GM12878 (cell line): Measurements from ENCODE around the gene PRKG1. TPM values are rescaled to one million over a fixed set of nuclear protein-coding genes. Genes with fewer than 3 reads are reported as not detected.

ENCODE experiments used
- ATAC-seq: fragments of 200-7000 bp; cut with Tn5 transposase; 3 replicates; pipeline ENCODE4 v1.9.1; 2020; ENCODE audit warnings: mild to moderate bottlenecking, moderate library complexity
- BruUV-seq: library from RNA; stranded (reverse); fragments of 400-500 nt; replicated peaks from 2 replicates; lab custom pipeline; 2021; lab: Mats Ljungman, UMichigan
- CTCF ChIA-PET: fragments of 300-600 bp; sonication (Branson Sonifier 250); formaldehyde crosslinking; extraction: SDS; loops from one replicate; lab custom pipeline; 2021; ENCODE audit warnings: inconsistent platforms; lab: Yijun Ruan, JAX
- POLR2A ChIA-PET: fragments of 350-600 bp; formaldehyde crosslinking; extraction: SDS; loops from one replicate; lab custom pipeline; 2021; ENCODE audit warnings: inconsistent platforms; lab: Charles Lee
- RAD21 ChIA-PET: fragments of 300-600 bp; sonication (Branson Sonifier 250); formaldehyde crosslinking; loops from one replicate; lab custom pipeline; 2023; ENCODE audit warnings: antibody characterized with exemption; ENCODE audit not compliant: unreplicated experiment; lab: Charles Lee
- SMC1A ChIA-PET: fragments of 300-600 bp; sonication (Branson Sonifier 250); formaldehyde crosslinking; loops from one replicate; lab custom pipeline; 2023; ENCODE audit not compliant: unreplicated experiment, uncharacterized antibody; lab: Charles Lee
- DNase-seq: peaks from one replicate; pipeline ENCODE4 v3.0.0-alpha.2; 2011; ENCODE audit warnings: low read depth, low spot score
- FAIRE-seq: peaks from 3 replicates; lab custom pipeline; 2011; peaks lifted over from hg19 to GRCh38; lab: Jason Lieb, UNC
- H2AFZ ChIP-seq: 2 replicates; pipeline ENCODE4 v1.6.0; 2011; ENCODE audit warnings: low read depth, low read length, control low read depth; ENCODE audit not compliant: control insufficient read depth
- H3K27ac ChIP-seq: 2 replicates; pipeline ENCODE4 v1.5.1; 2011; ENCODE audit warnings: control low read depth; ENCODE audit not compliant: control insufficient read depth, insufficient read depth
- H3K27me3 ChIP-seq, 2 experiments: replicated peaks in 1 of 2; 2 replicates each; pipeline versions ENCODE4 v1.6.0 to v1.6.1; 2011; ENCODE audit warnings: low read length in 1 of 2; ENCODE audit not compliant: control insufficient read depth in 2 of 2, insufficient read depth in 2 of 2
- H3K36me3 ChIP-seq, 2 experiments: 2 replicates each; pipeline ENCODE4 v1.5.1; 2011; ENCODE audit warnings: low read length in 1 of 2; ENCODE audit not compliant: control insufficient read depth in 2 of 2, insufficient read depth in 2 of 2
- H3K4me1 ChIP-seq: 2 replicates; pipeline ENCODE4 v1.6.1; 2011; ENCODE audit warnings: mild to moderate bottlenecking, low read length, moderate library complexity, mixed read lengths; ENCODE audit not compliant: control insufficient read depth, insufficient read depth
- H3K4me2 ChIP-seq: 2 replicates; pipeline ENCODE4 v1.6.0; 2011; ENCODE audit warnings: control low read depth; ENCODE audit not compliant: control insufficient read depth, insufficient read depth
- H3K4me3 ChIP-seq: fragments of 200-600 bp; sonication (generic); 2 replicates; pipeline ENCODE4 v1.5.1; 2016
- H3K79me2 ChIP-seq: 2 replicates; pipeline ENCODE4 v1.6.0; 2011; ENCODE audit warnings: low read length; ENCODE audit not compliant: control insufficient read depth, insufficient read depth
- H3K9ac ChIP-seq: 2 replicates; pipeline ENCODE4 v1.8.0; 2011; ENCODE audit warnings: low read length, control low read depth, mixed read lengths; ENCODE audit not compliant: control insufficient read depth, insufficient read depth
- H3K9me3 ChIP-seq: replicated peaks from 3 replicates; pipeline ENCODE4 v1.5.1; 2011; ENCODE audit warnings: mild to moderate bottlenecking, low read length; ENCODE audit not compliant: control insufficient read depth, insufficient read depth
- H4K20me1 ChIP-seq: 2 replicates; pipeline ENCODE4 v1.6.0; 2011; ENCODE audit not compliant: control insufficient read depth, insufficient read depth
- E4F1 ChIP-seq: fragments of 450-650 bp; IDR thresholded peaks from 2 replicates; pipeline ENCODE4 v1.6.1; 2018; ENCODE audit warnings: borderline replicate concordance, mild to moderate bottlenecking; ENCODE audit not compliant: partially characterized antibody
- HDGF ChIP-seq: fragments of 450-650 bp; IDR thresholded peaks from 2 replicates; pipeline ENCODE4 v1.6.1; 2016; ENCODE audit warnings: antibody characterized with exemption
- MTA2 ChIP-seq: fragments of 450-650 bp; IDR thresholded peaks from 2 replicates; pipeline ENCODE4 v1.6.1; 2016; ENCODE audit warnings: low read depth, mild to moderate bottlenecking, moderate library complexity
- NFYA ChIP-seq: IDR thresholded peaks from 2 replicates; pipeline ENCODE4 v1.6.1; 2011; ENCODE audit warnings: low read depth, mild to moderate bottlenecking, low read length, improper control_type of control experiment, borderline replicate concordance
- RAD51 ChIP-seq: fragments of 450-650 bp; IDR thresholded peaks from 2 replicates; pipeline ENCODE4 v1.6.1; 2016; ENCODE audit warnings: moderate library complexity, mild to moderate bottlenecking, inconsistent platforms
- RUNX3 ChIP-seq: IDR thresholded peaks from 2 replicates; pipeline ENCODE4 v1.6.1; 2012; ENCODE audit warnings: low read length, inconsistent platforms
- SMARCA5 ChIP-seq: fragments of 450-650 bp; IDR thresholded peaks from 2 replicates; pipeline ENCODE4 v1.6.1; 2017; ENCODE audit warnings: mild to moderate bottlenecking
- TCF7 ChIP-seq: IDR thresholded peaks from 2 replicates; pipeline ENCODE4 v1.6.1; 2014; ENCODE audit warnings: antibody characterized with exemption, borderline replicate concordance
- ZSCAN29 ChIP-seq: fragments of 450-650 bp; IDR thresholded peaks from 2 replicates; pipeline ENCODE4 v1.6.1; 2017; ENCODE audit warnings: mild to moderate bottlenecking, moderate library complexity
- WGBS: methylation state at CpG from one replicate; pipeline ENCODE4 v1.1.6; 2016; ENCODE audit warnings: low lambda C conversion rate; ENCODE audit not compliant: insufficient replicate concordance, insufficient coverage; ENCODE audit errors: missing lambda C conversion rate; 5-methylcytosine and 5-hydroxymethylcytosine counted together
- in situ Hi-C: fragments of 300-500 bp; cut with MboI; formaldehyde crosslinking; loops from 9 replicates; pipeline ENCODE4 v1.14.3; 2018; ENCODE audit warnings: mixed read lengths
- intact Hi-C: fragments of 100-400 bp; cut with micrococcal nuclease; formaldehyde crosslinking; loops from one replicate; pipeline ENCODE4 v1.14.2; 2022; ENCODE audit not compliant: unreplicated experiment
- polyA plus RNA-seq, 11 experiments: library from polyadenylated mRNA; depleted of rRNA in 4 of 11; unstranded in 6 of 11; stranded (reverse) in 5 of 11; fragments of >200 nt; fragmentation: Nextera tagmentation in 4 of 11; fragmentation: Illumina TruSeq in 1 of 11; extraction: Ambion mirVana in 4 of 11; extraction: Trizol in 1 of 11; gene quantifications; 1 replicate in 1 of 11; 2 replicates in 10 of 11; pipeline versions ENCODE4 v1.2.1 to v1.2.3, GENCODE V29; 2011 to 2016; ENCODE audit warnings: inconsistent platforms in 2 of 11, missing spikeins in 2 of 11, low read depth in 1 of 11
- total RNA-seq, 4 experiments: library from RNA; depleted of rRNA in 3 of 4; stranded (reverse); fragments of >200 nt in 3 of 4; fragmentation: Illumina TruSeq in 1 of 4; extraction: Trizol in 1 of 4; gene quantifications; 2 replicates each; pipeline versions ENCODE4 v1.2.1 to v1.2.3, GENCODE V29; 2013 to 2021

Gene PRKG1
- total and polyA plus RNA-seq, 10 of the 15 experiments (the other 5 are each of a cell fraction or from before 2014, with no cell fraction given), result 0.04 to 0.05 TPM; not detected in 8

- H3K27me3 ChIP-seq, result no peaks in the 10 kb centered on the region; a peak in 1 of 4 replicates
- no peak overlapping the region for H3K4me2 ChIP-seq
- ChIA-PET RAD21 (no interaction called here), SMC1A (interaction anchor here (1.2 kb wide), 1 partner anchor 10 kb away, joined by 4 read pairs; no protein-coding TSS in a partner anchor), CTCF (no interaction called here), POLR2A (no interaction called here)
- H3K79me2 ChIP-seq, result no peaks in the 10 kb centered on the region
- no peaks in the 10 kb centered on the region for H3K4me1 ChIP-seq
- DNase-seq (no peak), ATAC-seq (no peak), FAIRE-seq (no peak)
- in situ Hi-C loops, result no loop called here
- no peaks in the 10 kb centered on the region for H3K9me3 ChIP-seq
- H3K4me3 ChIP-seq, result no peak overlapping the region
- no peaks in the 10 kb centered on the region for H4K20me1 ChIP-seq
- 16% methylated on average over 4 of the region's 4 CpGs for WGBS
- no peak overlapping the region for H3K27ac ChIP-seq
- H3K36me3 ChIP-seq, result no peaks in the 10 kb centered on the region
- intact Hi-C loops, result no loop called here
- no peak overlapping the region for H3K9ac ChIP-seq
- TF ChIP-seq SMARCA5, result no peak
- no peak for TF ChIP-seq E4F1
- TF ChIP-seq RAD51, result no peak
- no peak for TF ChIP-seq MTA2
- no peak for TF ChIP-seq NFYA
- TF ChIP-seq ZSCAN29, result no peak
- TF ChIP-seq HDGF, result no peak
- no peak for TF ChIP-seq TCF7
- TF ChIP-seq RUNX3, result no peak
- no TSS peak for BruUV-seq
- H2AFZ ChIP-seq, result no peak overlapping the region
Measured at GRCh38 chr10:51642581-51642980, 568.3 kb downstream of the PRKG1 start.
